ENCODE data around the gene POLE. TPM values are rescaled to one million over a fixed set of nuclear protein-coding genes. Genes with fewer than 3 reads are reported as not detected.

POLE gene
- total and polyA plus RNA-seq, 10 of the 15 experiments (the other 5 are each of a cell fraction or from before 2014, with no cell fraction given): 2.3 to 103 (median 37.1) TPM

- no peak overlapping the region for H3K9ac ChIP-seq (ENCODE audit: control insufficient read depth, insufficient read depth, low read length)
- ChIA-PET CTCF (no interaction called here), SMC1A (ENCODE audit: uncharacterized antibody, unreplicated experiment) (no interaction called here), POLR2A (no interaction called here), RAD21 (ENCODE audit: unreplicated experiment) (no interaction called here)
- BruUV-seq (replicated peaks): no TSS peak
- no peaks in the 10 kb centered on the region for H3K79me2 ChIP-seq (ENCODE audit: control insufficient read depth, insufficient read depth, low read length)
- H3K4me1 ChIP-seq (ENCODE audit: control insufficient read depth, insufficient read depth, low read length): no peaks in the 10 kb centered on the region
- peaks cover 0 to 2% of the 10 kb centered on the region in 2 experiments; a peak in 1 of 4 replicates for H3K36me3 ChIP-seq (ENCODE audit: control insufficient read depth in 2 of 2, insufficient read depth in 2 of 2, low read length in 1 of 2)
- DNase-seq (ENCODE audit: low read depth, low spot score): no peak
- intact Hi-C loops (cut with micrococcal nuclease; ENCODE audit: unreplicated experiment): no loop called here
- H2AFZ ChIP-seq (ENCODE audit: control insufficient read depth, low read depth, low read length): no peak overlapping the region
- 59% methylated on average over 3 of the region's 11 CpGs for whole genome bisulfite sequencing (ENCODE audit: insufficient coverage, insufficient replicate concordance, low lambda C conversion rate, missing lambda C conversion rate)
- TF ChIP-seq CBX5 (IDR thresholded peaks at IDR 0.05; ENCODE audit: low read depth): no peak
- TF ChIP-seq KLF5 (IDR thresholded peaks at IDR 0.05; ENCODE audit: partially characterized antibody): no peak
- TF ChIP-seq ZBED1 (IDR thresholded peaks at IDR 0.05; ENCODE audit: borderline replicate concordance): no peak
- TF ChIP-seq ZSCAN29 (IDR thresholded peaks at IDR 0.05): no peak
- TF ChIP-seq SREBF1 (IDR thresholded peaks at IDR 0.05; ENCODE audit: low read length): no peak
- no peak for TF ChIP-seq CEBPB (IDR thresholded peaks at IDR 0.05; ENCODE audit: borderline replicate concordance in 1 of 2, low read depth in 2 of 2, low read length in 2 of 2)
- no peak for TF ChIP-seq KDM1A (IDR thresholded peaks at IDR 0.05; ENCODE audit: borderline replicate concordance)
- H3K9me3 ChIP-seq (replicated peaks; ENCODE audit: control insufficient read depth, insufficient read depth, low read length): no peaks in the 10 kb centered on the region
- ATAC-seq: no peak
- FAIRE-seq: no peak
- H4K20me1 ChIP-seq (ENCODE audit: control insufficient read depth, insufficient read depth): no peaks in the 10 kb centered on the region
- H3K27ac ChIP-seq (ENCODE audit: control insufficient read depth, insufficient read depth): no peak overlapping the region
- in situ Hi-C loops (cut with MboI): no loop called here
- H3K27me3 ChIP-seq (replicated peaks in 1 of 2; ENCODE audit: control insufficient read depth in 2 of 2, insufficient read depth in 2 of 2, low read length in 1 of 2): no peaks in the 10 kb centered on the region
- no peak overlapping the region for H3K4me3 ChIP-seq
- H3K4me2 ChIP-seq (ENCODE audit: control insufficient read depth, insufficient read depth): no peak overlapping the region
These were observed 108.3 kb downstream of the POLE start for GRCh38 chr12:132578826-132579225.

GRCh38 chr12:132578118-132578517, 109.0 kb downstream of the POLE start:
- ChIA-PET POLR2A (no interaction called here), RAD21 (ENCODE audit: unreplicated experiment) (no interaction called here), SMC1A (ENCODE audit: uncharacterized antibody, unreplicated experiment) (no interaction called here), CTCF (no interaction called here)
- DNase-seq (ENCODE audit: low read depth, low spot score) (no peak), ATAC-seq (no peak), FAIRE-seq (no peak)
- Histone ChIP-seq H3K36me3 (ENCODE audit: control insufficient read depth in 2 of 2, insufficient read depth in 2 of 2, low read length in 1 of 2) (peaks cover 0 to 2% of the 10 kb centered on the region in 2 experiments; a peak in 1 of 4 replicates), H3K27me3 (replicated peaks in 1 of 2; ENCODE audit: control insufficient read depth in 2 of 2, insufficient read depth in 2 of 2, low read length in 1 of 2) (no peaks in the 10 kb centered on the region), H3K9me3 (replicated peaks; ENCODE audit: control insufficient read depth, insufficient read depth, low read length) (no peaks in the 10 kb centered on the region), H2AFZ (ENCODE audit: control insufficient read depth, low read depth, low read length) (no peak overlapping the region), H3K79me2 (ENCODE audit: control insufficient read depth, insufficient read depth, low read length) (no peaks in the 10 kb centered on the region), H3K27ac (ENCODE audit: control insufficient read depth, insufficient read depth) (no peak overlapping the region), H3K9ac (ENCODE audit: control insufficient read depth, insufficient read depth, low read length) (no peak overlapping the region), H3K4me2 (ENCODE audit: control insufficient read depth, insufficient read depth) (no peak overlapping the region), H4K20me1 (ENCODE audit: control insufficient read depth, insufficient read depth) (no peaks in the 10 kb centered on the region), H3K4me3 (no peak overlapping the region), H3K4me1 (ENCODE audit: control insufficient read depth, insufficient read depth, low read length) (no peaks in the 10 kb centered on the region)
- intact Hi-C loops (cut with micrococcal nuclease; ENCODE audit: unreplicated experiment) (no loop called here), in situ Hi-C loops (cut with MboI) (no loop called here)
- BruUV-seq (replicated peaks): no TSS peak
- TF ChIP-seq BCL11A (IDR thresholded peaks at IDR 0.05; ENCODE audit: low read depth, low read length) (no peak), BHLHE40 (IDR thresholded peaks at IDR 0.05; ENCODE audit: borderline replicate concordance in 1 of 2, low read depth in 2 of 2, low read length in 1 of 2) (no peak), RELA (IDR thresholded peaks at IDR 0.05; ENCODE audit: borderline replicate concordance, partially characterized antibody) (no peak), ZNF384 (IDR thresholded peaks at IDR 0.05; ENCODE audit: borderline replicate concordance, low read depth, low read length) (no peak), ZSCAN29 (IDR thresholded peaks at IDR 0.05) (no peak)
- 86% methylated on average over 11 of the region's 11 CpGs for WGBS (ENCODE audit: insufficient coverage, insufficient replicate concordance, low lambda C conversion rate, missing lambda C conversion rate)

Measured in GM12878 (cell line).